Upper lobe of left lung (tissue), 6 donors: ENCODE data around the gene WDR17. TPM values are rescaled to one million over a fixed set of nuclear protein-coding genes. Genes with fewer than 3 reads are reported as not detected.

ENCODE experiments used
- ATAC-seq, 2 donors: fragments of 200-7000 bp; cut with Tn5 transposase; one replicate each; pipeline ENCODE4 v1.9.1; 2022; ENCODE audit warnings: mild to moderate bottlenecking in 2 of 2, moderate library complexity in 2 of 2; ENCODE audit not compliant: low FRiP score in 2 of 2
- DNase-seq, 2 donors: peaks; one replicate each; pipeline ENCODE4 v3.0.0-alpha.2; 2019 to 2020
- H3K27ac ChIP-seq, 4 donors: fragments of 200-600 bp; sonication (generic); one replicate each; pipeline ENCODE4 v1.5.1; 2016 to 2019
- H3K27me3 ChIP-seq, 4 donors: fragments of 200-600 bp; sonication (generic); one replicate each; pipeline ENCODE4 v1.5.1; 2017 to 2019
- H3K36me3 ChIP-seq, 4 donors: fragments of 200-600 bp; sonication (generic); one replicate each; pipeline ENCODE4 v1.5.1; 2016 to 2019
- H3K4me1 ChIP-seq, 4 donors: fragments of 200-600 bp; sonication (generic); one replicate each; pipeline ENCODE4 v1.5.1; 2018 to 2019
- H3K4me3 ChIP-seq, 4 donors: fragments of 200-600 bp; sonication (generic); one replicate each; pipeline ENCODE4 v1.5.1; 2017 to 2019; ENCODE audit warnings: mild to moderate bottlenecking in 2 of 4, moderate library complexity in 1 of 4
- H3K9me3 ChIP-seq, 4 donors: fragments of 200-600 bp; sonication (generic); one replicate each; pipeline ENCODE4 v1.5.1; 2018 to 2019
- CTCF ChIP-seq, 6 experiments: fragments of 450-650 bp in 4 of 6; fragments of 200-600 bp in 2 of 6; sonication (generic) in 2 of 6; IDR thresholded peaks; one replicate each; pipeline ENCODE4 v1.5.1; 2016 to 2019; ENCODE audit warnings: antibody characterized with exemption in 6 of 6
- EP300 ChIP-seq, 4 donors: sonication (generic); formaldehyde crosslinking; IDR thresholded peaks; one replicate each; pipeline ENCODE4 v1.5.1; 2017; ENCODE audit warnings: antibody characterized with exemption in 4 of 4, control low read depth in 2 of 4
- POLR2A ChIP-seq, 4 donors: fragments of 450-650 bp; IDR thresholded peaks; one replicate each; pipeline ENCODE4 v1.5.1; 2016 to 2017; ENCODE audit warnings: antibody characterized with exemption in 4 of 4, mild to moderate bottlenecking in 2 of 4
- POLR2AphosphoS5 ChIP-seq, 2 donors: sonication (generic); formaldehyde crosslinking; IDR thresholded peaks; one replicate each; pipeline ENCODE4 v1.5.1; 2017; ENCODE audit warnings: antibody characterized with exemption in 2 of 2
- WGBS, 2 donors: methylation state at CpG; one replicate each; pipeline ENCODE4 v1.1.5; 2017 to 2018; 5-methylcytosine and 5-hydroxymethylcytosine counted together
- total RNA-seq, 6 donors: library from RNA; depleted of rRNA in 4 of 6; stranded (reverse); fragments of >200 nt in 4 of 6; gene quantifications; one replicate each; pipeline versions ENCODE4 v1.1.0 to v1.2.1, GENCODE V29; 2016 to 2021
- donor health status: DM: no; HTN: no; CAD: no; lungs with moderate emphysema.
- donor health status: DM: no; HTN: yes; CAD: no; lungs with severe emphysema.

Gene WDR17
- total RNA-seq, 6 donors from 2014 or later: 2.8 to 8.5 (median 3.5) TPM

GRCh38 chr4:176198316-176198903 lies 132.8 kb downstream of the WDR17 start:
- Histone ChIP-seq H3K9me3 (no peaks in the 10 kb centered on the region), H3K27me3 (no peaks in the 10 kb centered on the region), H3K36me3 (no peaks in the 10 kb centered on the region), H3K4me3 (no peak overlapping the region), H3K27ac (peak overlapping the region in 2 of 4 donors; percentile 36 to 38), H3K4me1 (peaks cover 0 to 7% (median 1%) of the 10 kb centered on the region in 4 donors)
- 61 to 72% methylated on average over 8 of the region's 8 CpGs for WGBS, 2 donors
- DNase-seq (peak in 1 of 2 donors; percentile 66), ATAC-seq (peak in 1 of 2 donors; percentile 53)
- TF ChIP-seq POLR2AphosphoS5 (IDR thresholded peaks at IDR 0.05) (no peak), POLR2A (IDR thresholded peaks at IDR 0.05) (no peak), CTCF (IDR thresholded peaks at IDR 0.05) (no peak), EP300 (IDR thresholded peaks at IDR 0.05) (no peak)

- no peaks in the 10 kb centered on the region for H3K27me3 ChIP-seq
- no peaks in the 10 kb centered on the region for H3K4me1 ChIP-seq
- no peak overlapping the region for H3K27ac ChIP-seq
- H3K36me3 ChIP-seq: no peaks in the 10 kb centered on the region
- no peak for DNase-seq
- WGBS, 2 donors: 40 to 59% methylated on average over 4 of the region's 4 CpGs
- TF ChIP-seq POLR2A (IDR thresholded peaks at IDR 0.05) (no peak), EP300 (IDR thresholded peaks at IDR 0.05) (no peak), CTCF (IDR thresholded peaks at IDR 0.05) (no peak), POLR2AphosphoS5 (IDR thresholded peaks at IDR 0.05) (no peak)
- no peak for ATAC-seq
- no peak overlapping the region for H3K4me3 ChIP-seq
- H3K9me3 ChIP-seq: no peaks in the 10 kb centered on the region
Measured at GRCh38 chr4:176205299-176205698, 139.7 kb downstream of the WDR17 start.

GRCh38 chr4:176207839-176208238 lies 142.2 kb downstream of the WDR17 start:
- H3K36me3 ChIP-seq: no peaks in the 10 kb centered on the region
- WGBS, 2 donors: 89 to 92% methylated on average over 5 of the region's 5 CpGs

GRCh38 chr4:176209535-176209934 lies 143.9 kb downstream of the WDR17 start:
- WGBS, 2 donors: 86 to 93% methylated on average over 4 of the region's 4 CpGs
- H3K4me1 ChIP-seq: no peaks in the 10 kb centered on the region
- TF ChIP-seq POLR2AphosphoS5 (IDR thresholded peaks at IDR 0.05) (no peak), CTCF (IDR thresholded peaks at IDR 0.05) (no peak), EP300 (IDR thresholded peaks at IDR 0.05) (no peak), POLR2A (IDR thresholded peaks at IDR 0.05) (no peak)
- H3K27me3 ChIP-seq: no peaks in the 10 kb centered on the region
- no peaks in the 10 kb centered on the region for H3K9me3 ChIP-seq
- H3K27ac ChIP-seq: no peak overlapping the region
- ATAC-seq (no peak), DNase-seq (no peak)
- H3K36me3 ChIP-seq: no peaks in the 10 kb centered on the region
- no peak overlapping the region for H3K4me3 ChIP-seq

More at GRCh38 chr4:176207839-176208238, 142.2 kb downstream of the WDR17 start:
- no peaks in the 10 kb centered on the region for H3K4me1 ChIP-seq
- H3K27me3 ChIP-seq: no peaks in the 10 kb centered on the region
- H3K9me3 ChIP-seq: no peaks in the 10 kb centered on the region
- no peak for TF ChIP-seq POLR2AphosphoS5 (IDR thresholded peaks at IDR 0.05)
- TF ChIP-seq CTCF (IDR thresholded peaks at IDR 0.05): no peak
- TF ChIP-seq POLR2A (IDR thresholded peaks at IDR 0.05): no peak
- no peak for TF ChIP-seq EP300 (IDR thresholded peaks at IDR 0.05)
- no peak for ATAC-seq
- no peak overlapping the region for H3K4me3 ChIP-seq
- no peak overlapping the region for H3K27ac ChIP-seq
- DNase-seq: no peak

GRCh38 chr4:176210101-176210500 lies 144.5 kb downstream of the WDR17 start:
- no peaks in the 10 kb centered on the region for H3K36me3 ChIP-seq
- ATAC-seq (no peak), DNase-seq (no peak)
- TF ChIP-seq CTCF (IDR thresholded peaks at IDR 0.05): no peak
- TF ChIP-seq POLR2AphosphoS5 (IDR thresholded peaks at IDR 0.05): no peak
- TF ChIP-seq POLR2A (IDR thresholded peaks at IDR 0.05): no peak
- TF ChIP-seq EP300 (IDR thresholded peaks at IDR 0.05): no peak
- no peak overlapping the region for H3K4me3 ChIP-seq
- no peaks in the 10 kb centered on the region for H3K4me1 ChIP-seq
- H3K27me3 ChIP-seq: no peaks in the 10 kb centered on the region
- WGBS, 2 donors: 86 to 88% methylated on average over 3 of the region's 3 CpGs
- H3K9me3 ChIP-seq: no peaks in the 10 kb centered on the region
- H3K27ac ChIP-seq: no peak overlapping the region
